Measurements from ENCODE around the gene PGF.

The PGF gene

GRCh38 chr14:74954947-74955228 lies 509 bp downstream of the PGF start:
- DNase-seq, result no peak

- peak; percentile 62 for DNase-seq
These were observed 1.0 kb downstream of the PGF start for GRCh38 chr14:74954232-74954946.

- DNase-seq, result no peak
These were observed 1.7 kb downstream of the PGF start for GRCh38 chr14:74953686-74954085.

GRCh38 chr14:74952697-74953484 lies 2.5 kb downstream of the PGF start:
- peak; percentile 32 for DNase-seq

GRCh38 chr14:74952180-74952665 lies 3.2 kb downstream of the PGF start:
- DNase-seq, result no peak

GRCh38 chr14:74951443-74952179 lies 3.8 kb downstream of the PGF start:
- no peak for DNase-seq

- DNase-seq, result no peak
These were observed 4.5 kb downstream of the PGF start for GRCh38 chr14:74950795-74951442.

GRCh38 chr14:74949859-74950573 lies 5.4 kb downstream of the PGF start:
- no peak for DNase-seq

- no peak for DNase-seq
These were observed 6.2 kb downstream of the PGF start for GRCh38 chr14:74949191-74949601.

GRCh38 chr14:74948228-74949175 lies 6.9 kb downstream of the PGF start:
- DNase-seq, result no peak

GRCh38 chr14:74947353-74948227 lies 7.8 kb downstream of the PGF start:
- DNase-seq, result no peak

GRCh38 chr14:74946659-74947281 lies 8.6 kb downstream of the PGF start:
- DNase-seq, result no peak

- DNase-seq, result peak; percentile 24
These were observed 9.3 kb downstream of the PGF start for GRCh38 chr14:74945852-74946658.

- no peak for DNase-seq
These were observed 10.0 kb downstream of the PGF start for GRCh38 chr14:74945261-74945851.

- no peak for DNase-seq
These were observed 12.8 kb downstream of the PGF start for GRCh38 chr14:74942608-74943007.

GRCh38 chr14:74942181-74942580 lies 13.2 kb downstream of the PGF start:
- DNase-seq, result no peak

- no peak for DNase-seq
These were observed 13.7 kb downstream of the PGF start for GRCh38 chr14:74941676-74942097.

- no peak for DNase-seq
These were observed 14.3 kb downstream of the PGF start for GRCh38 chr14:74940956-74941565.

All from NCI-H2171 (cell line).